Naive thymus-derived CD4-positive, alpha-beta T cell (primary cell): ENCODE measurements around the gene ITLN2. TPM values are rescaled to one million over a fixed set of nuclear protein-coding genes. Genes with fewer than 3 reads are reported as not detected.
A peak's percentile ranks its signal among the peaks of the same experiment; 100 is the strongest.
"Not testable (repeated sequence)": the region's sequence is repeated elsewhere in the genome, so short reads cannot be mapped to it uniquely, and the experiment has no call there.

ENCODE experiments used
- ATAC-seq: fragments of 150-1000 bp; cut with Tn5 transposase; 2 replicates; pipeline ENCODE4 v1.10.0; 2021; ENCODE audit warnings: mild to moderate bottlenecking, moderate library complexity
- CTCF ChIA-PET: fragments of 350-600 bp; sonication (Branson Sonifier 250); formaldehyde crosslinking; loops from one replicate; lab custom pipeline; 2021; ENCODE audit warnings: antibody characterized with exemption; lab: Charles Lee
- POLR2A ChIA-PET: fragments of 350-600 bp; sonication (Branson Sonifier 250); formaldehyde crosslinking; loops from one replicate; lab custom pipeline; 2021; ENCODE audit warnings: antibody characterized with exemption, inconsistent platforms; lab: Charles Lee
- DNase-seq, 9 donors: peaks; one replicate each; pipeline versions ENCODE4 v3.0.0 to v3.0.0-alpha.2; 2020 to 2022; ENCODE audit warnings: mixed read lengths in 1 of 9
- H3K27ac ChIP-seq: one replicate; pipeline ENCODE4 v1.7.0; 2013; ENCODE audit warnings: mild to moderate bottlenecking, low read depth, low read length, moderate library complexity
- H3K27me3 ChIP-seq, 2 donors: one replicate each; pipeline ENCODE4 v1.7.0; 2013; ENCODE audit warnings: low read length in 2 of 2, mild to moderate bottlenecking in 2 of 2, moderate library complexity in 2 of 2; ENCODE audit not compliant: control insufficient read depth in 2 of 2, insufficient read depth in 2 of 2
- H3K36me3 ChIP-seq, 3 experiments: 1 replicate in 2 of 3; 2 replicates in 1 of 3; pipeline ENCODE4 v1.7.0; 2013; ENCODE audit warnings: low read length in 3 of 3, mild to moderate bottlenecking in 3 of 3, moderate library complexity in 1 of 3; ENCODE audit not compliant: insufficient read depth in 3 of 3, control insufficient read depth in 2 of 3
- H3K4me1 ChIP-seq, 2 donors: one replicate each; pipeline ENCODE4 v1.7.0; 2013; ENCODE audit warnings: low read length in 2 of 2, mild to moderate bottlenecking in 2 of 2, moderate library complexity in 1 of 2; ENCODE audit not compliant: control insufficient read depth in 2 of 2, insufficient read depth in 2 of 2
- H3K4me3 ChIP-seq: 2 replicates; pipeline ENCODE4 v1.7.0; 2013; ENCODE audit warnings: mild to moderate bottlenecking, low read length
- H3K9me3 ChIP-seq, 3 experiments: 1 replicate in 2 of 3; 2 replicates in 1 of 3; pipeline ENCODE4 v1.7.0; 2013; ENCODE audit warnings: low read length in 3 of 3; ENCODE audit not compliant: control insufficient read depth in 2 of 3
- H3K27ac Mint-ChIP-seq, 9 donors: one replicate each; pipeline ENCODE4 v1.8.0; 2020 to 2022; ENCODE audit warnings: mixed read lengths in 9 of 9, mild to moderate bottlenecking in 8 of 9, moderate library complexity in 5 of 9, inconsistent platforms in 2 of 9
- H3K27me3 Mint-ChIP-seq, 5 donors: one replicate each; pipeline ENCODE4 v1.8.0; 2021 to 2022; ENCODE audit warnings: mixed read lengths in 5 of 5, mild to moderate bottlenecking in 1 of 5
- H3K36me3 Mint-ChIP-seq, 5 donors: one replicate each; pipeline ENCODE4 v1.8.0; 2020 to 2022; ENCODE audit warnings: mixed read lengths in 5 of 5, mild to moderate bottlenecking in 3 of 5, inconsistent platforms in 1 of 5
- H3K4me1 Mint-ChIP-seq, 7 donors: one replicate each; pipeline ENCODE4 v1.8.0; 2020 to 2022; ENCODE audit warnings: mixed read lengths in 7 of 7, mild to moderate bottlenecking in 3 of 7, inconsistent platforms in 1 of 7
- H3K4me3 Mint-ChIP-seq, 10 donors: one replicate each; pipeline ENCODE4 v1.8.0; 2020 to 2022; ENCODE audit warnings: mild to moderate bottlenecking in 10 of 10, mixed read lengths in 10 of 10, moderate library complexity in 6 of 10, inconsistent platforms in 2 of 10
- H3K9me3 Mint-ChIP-seq, 11 donors: one replicate each; pipeline ENCODE4 v1.8.0; 2020 to 2022; ENCODE audit warnings: mixed read lengths in 11 of 11, mild to moderate bottlenecking in 4 of 11, inconsistent platforms in 1 of 11, moderate library complexity in 1 of 11
- intact Hi-C, 2 donors: fragments of 100-400 bp; cut with micrococcal nuclease; formaldehyde crosslinking; loops; one replicate each; pipeline ENCODE4 v1.15.1; 2023
- polyA plus RNA-seq, 2 donors: library from polyadenylated mRNA; unstranded; fragments of 300-500 nt; fragmentation: Illumina TruSeq; gene quantifications; one replicate each; pipeline ENCODE4 v1.2.3, GENCODE V29; 2021
- total RNA-seq, 6 experiments: library from RNA in 5 of 6; stranded (reverse) in 5 of 6; gene quantifications; 1 replicate in 5 of 6; 2 replicates in 1 of 6; pipeline ENCODE4 v1.2.3 and lab custom pipeline; 2021 to 2026

The ITLN2 gene
- total and polyA plus RNA-seq, 7 experiments from 2014 or later = not detected

- DNase-seq (no peak), ATAC-seq (no peak)
- H3K36me3 Mint-ChIP-seq = peaks cover 1 to 35% (median 10%) of the 10 kb centered on the region in 5 donors
- H3K9me3 ChIP-seq = no peaks in the 10 kb centered on the region
- no peak overlapping the region for H3K4me3 ChIP-seq
- no peaks in the 10 kb centered on the region for H3K4me1 ChIP-seq
- CTCF ChIA-PET = interaction anchor here (0.8 to 7.8 kb wide), 7 partner anchors 8 to 144 kb away, joined by 3 to 123 read pairs (median 13); partner anchors contain the start of genes KLHDC9, TSTD1 and USF1
- intact Hi-C loops = loop anchor here (2.0 kb wide), 3 partner anchors 17 to 387 kb away; partner anchors contain the start of gene USF1 (in 1 of the 2)
- peaks cover 0 to 31% (median 12%) of the 10 kb centered on the region in 3 experiments for H3K36me3 ChIP-seq
- no peaks in the 10 kb centered on the region for H3K9me3 Mint-ChIP-seq
- H3K4me3 Mint-ChIP-seq = no peak overlapping the region
- H3K27me3 ChIP-seq = no peaks in the 10 kb centered on the region
- no peaks in the 10 kb centered on the region for H3K27me3 Mint-ChIP-seq
- no peak overlapping the region for H3K27ac ChIP-seq
- POLR2A ChIA-PET = interaction anchor here (1.3 to 1.4 kb wide), 2 partner anchors 10 to 17 kb away, joined by 4 to 6 read pairs; no protein-coding TSS in a partner anchor
- H3K27ac Mint-ChIP-seq = peak overlapping the region in 1 of 9 donors; percentile 36
- peaks cover 3 to 14% (median 7%) of the 10 kb centered on the region in 7 donors for H3K4me1 Mint-ChIP-seq
Measured at GRCh38 chr1:160996178-160996577, 41.6 kb upstream of the ITLN2 start.

- no peak overlapping the region for H3K27ac ChIP-seq
- H3K4me3 ChIP-seq = no peak overlapping the region
- H3K27ac Mint-ChIP-seq = no peak overlapping the region
- peaks cover 0 to 6% (median 0%) of the 10 kb centered on the region in 3 experiments for H3K36me3 ChIP-seq
- no peaks in the 10 kb centered on the region for H3K27me3 Mint-ChIP-seq
- H3K36me3 Mint-ChIP-seq = peaks cover 0 to 11% (median 2%) of the 10 kb centered on the region in 5 donors
- no peaks in the 10 kb centered on the region for H3K9me3 ChIP-seq
- CTCF ChIA-PET = interaction anchor here (0.6 to 7.8 kb wide), 5 partner anchors 28 to 145 kb away, joined by 3 to 123 read pairs (median 3); partner anchors contain the start of gene KLHDC9
- ATAC-seq (peak; percentile 33), DNase-seq (no peak)
- peaks cover 0 to 20% (median 12%) of the 10 kb centered on the region in 7 donors for H3K4me1 Mint-ChIP-seq
- POLR2A ChIA-PET = no interaction called here
- peaks cover 0 to 3% (median 0%) of the 10 kb centered on the region in 11 donors for H3K9me3 Mint-ChIP-seq
- peaks cover 0 to 4% of the 10 kb centered on the region in 2 donors for H3K4me1 ChIP-seq
- no peak overlapping the region for H3K4me3 Mint-ChIP-seq
- H3K27me3 ChIP-seq = no peaks in the 10 kb centered on the region
- intact Hi-C loops = loop anchor here in 1 of 2 donors (5.0 kb wide), 1 partner anchor 144 kb away; no protein-coding TSS in a partner anchor
Measured at GRCh38 chr1:160993544-160994193, 39.1 kb upstream of the ITLN2 start.

GRCh38 chr1:160992036-160992435 lies 37.4 kb upstream of the ITLN2 start:
- H3K4me1 Mint-ChIP-seq = peaks cover 0 to 12% (median 4%) of the 10 kb centered on the region in 7 donors
- not testable (repeated sequence) for H3K27me3 Mint-ChIP-seq
- intact Hi-C loops = loop anchor here in 1 of 2 donors (5.0 kb wide), 1 partner anchor 145 kb away; no protein-coding TSS in a partner anchor

GRCh38 chr1:160987359-160988050 lies 32.9 kb upstream of the ITLN2 start:
- Histone ChIP-seq H3K4me3 (no peak overlapping the region), H3K4me1 (peaks cover 0 to 4% of the 10 kb centered on the region in 2 donors), H3K36me3 (no peaks in the 10 kb centered on the region), H3K9me3 (no peaks in the 10 kb centered on the region), H3K27ac (no peak overlapping the region), H3K27me3 (no peaks in the 10 kb centered on the region)
- H3K36me3 Mint-ChIP-seq = no peaks in the 10 kb centered on the region
- DNase-seq = no peak
- CTCF ChIA-PET = interaction anchor here (0.6 to 1.7 kb wide), 7 partner anchors 10 to 886 kb away, joined by 3 to 6 read pairs (median 4); no protein-coding TSS in a partner anchor
- H3K4me3 Mint-ChIP-seq = no peak overlapping the region
- POLR2A ChIA-PET = interaction anchor here (0.5 to 0.6 kb wide), 2 partner anchors 19 to 63 kb away, joined by 6 to 8 read pairs; no protein-coding TSS in a partner anchor
- H3K27me3 Mint-ChIP-seq = peaks cover under 1 to 14% (median 3%) of the 10 kb centered on the region in 5 donors
- H3K9me3 Mint-ChIP-seq = peaks cover 0 to 3% (median 0%) of the 10 kb centered on the region in 11 donors
- intact Hi-C loops = no loop called here
- ATAC-seq = no peak
- no peak overlapping the region for H3K27ac Mint-ChIP-seq
- H3K4me1 Mint-ChIP-seq = peaks cover 0 to 8% (median 0%) of the 10 kb centered on the region in 7 donors

More at GRCh38 chr1:160992036-160992435, 37.4 kb upstream of the ITLN2 start:
- H3K27ac ChIP-seq, H3K9me3 ChIP-seq, H3K27me3 ChIP-seq, H3K27ac Mint-ChIP-seq, H3K36me3 Mint-ChIP-seq, H3K9me3 Mint-ChIP-seq, DNase-seq, H3K4me3 ChIP-seq, H3K4me1 ChIP-seq, H3K36me3 ChIP-seq, ATAC-seq, H3K4me3 Mint-ChIP-seq, POLR2A ChIA-PET: not testable (repeated sequence)
- CTCF ChIA-PET = interaction anchor here (1.5 to 2.4 kb wide), 2 partner anchors 8 to 155 kb away, joined by 4 to 14 read pairs; no protein-coding TSS in a partner anchor

GRCh38 chr1:160985723-160986122 lies 31.1 kb upstream of the ITLN2 start:
- H3K4me3 ChIP-seq = no peak overlapping the region
- no peak for ATAC-seq
- peaks cover 15 to 30% (median 20%) of the 10 kb centered on the region in 5 donors for H3K27me3 Mint-ChIP-seq
- H3K27me3 ChIP-seq = peaks cover 3 to 4% of the 10 kb centered on the region in 2 donors
- no peak for DNase-seq
- H3K36me3 ChIP-seq = no peaks in the 10 kb centered on the region
- ChIA-PET CTCF (interaction anchor here (0.7 kb wide), 1 partner anchor 266 kb away, joined by 3 read pairs; no protein-coding TSS in a partner anchor), POLR2A (interaction anchor here (0.6 kb wide), 2 partner anchors 26 to 60 kb away, joined by 3 read pairs; no protein-coding TSS in a partner anchor)
- H3K27ac ChIP-seq = no peak overlapping the region
- H3K4me1 ChIP-seq = peaks cover 0 to 4% of the 10 kb centered on the region in 2 donors
- H3K27ac Mint-ChIP-seq = no peak overlapping the region
- no peaks in the 10 kb centered on the region for H3K9me3 ChIP-seq
- H3K9me3 Mint-ChIP-seq = peaks cover 0 to 3% (median 0%) of the 10 kb centered on the region in 11 donors
- H3K4me3 Mint-ChIP-seq = no peak overlapping the region
- peaks cover 6 to 19% (median 11%) of the 10 kb centered on the region in 7 donors for H3K4me1 Mint-ChIP-seq
- H3K36me3 Mint-ChIP-seq = no peaks in the 10 kb centered on the region
- intact Hi-C loops = no loop called here
